ENCODE data around the gene LDB2. TPM values are rescaled to one million over a fixed set of nuclear protein-coding genes. Genes with fewer than 3 reads are reported as not detected.

Gene LDB2
- total RNA-seq, 1 experiment from 2014 or later, result 8.0 TPM

GRCh38 chr4:16788868-16789267 is 109.6 kb downstream of the LDB2 start:
- DNase-seq (ENCODE audit: low read depth in 1 of 2, low spot score in 2 of 2), result peak in 1 of 2 experiments; percentile 39
- peaks cover 42% of the 10 kb centered on the region for H3K4me1 ChIP-seq (replicated peaks)
- H3K36me3 ChIP-seq, result no peaks in the 10 kb centered on the region
- H3K27ac ChIP-seq, result no peak overlapping the region
- H3K9me3 ChIP-seq (replicated peaks), result no peaks in the 10 kb centered on the region
- no peaks in the 10 kb centered on the region for H3K27me3 ChIP-seq (replicated peaks)
- H3K4me3 ChIP-seq, result no peak overlapping the region

DNA sequence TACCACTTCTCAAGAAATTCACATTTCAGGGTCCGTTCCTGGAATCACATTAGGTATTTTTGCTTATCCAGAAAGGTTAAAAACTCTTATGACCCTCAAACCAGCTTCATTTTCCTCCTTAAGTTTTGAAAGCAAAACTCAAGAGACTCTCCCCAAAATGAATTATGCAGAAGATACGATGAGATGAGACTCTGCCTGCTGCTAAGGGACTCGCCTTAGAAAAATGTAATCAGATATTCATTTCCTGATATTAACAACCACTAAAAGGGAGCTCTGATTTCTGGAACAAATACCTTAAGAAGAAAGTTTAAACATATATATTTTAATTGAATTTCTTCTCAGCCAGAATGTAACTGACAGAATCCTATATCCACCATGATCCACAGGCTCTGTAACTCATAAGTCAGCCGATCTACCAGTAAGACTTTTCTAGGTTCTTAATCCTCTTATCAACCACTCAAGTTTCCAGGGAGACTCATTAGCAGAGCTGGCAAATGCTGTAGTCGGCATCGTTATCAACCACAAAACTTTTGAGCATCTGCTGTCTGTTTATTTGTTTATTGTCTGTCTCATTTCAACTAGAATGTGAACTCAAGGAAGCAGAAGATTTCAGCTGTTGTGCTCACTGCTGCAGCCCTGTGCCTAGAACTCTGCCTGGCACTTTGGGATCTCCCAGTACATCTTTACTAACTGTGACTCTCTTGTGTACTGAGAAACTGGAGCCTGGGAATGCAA is 112.5 kb downstream of the LDB2 start:
- DNase-seq (ENCODE audit: low read depth in 1 of 2, low spot score in 2 of 2), result peak; percentile 66 to 88
- H3K27ac ChIP-seq, result peak overlapping the region; percentile 11
- no peaks in the 10 kb centered on the region for H3K36me3 ChIP-seq

GRCh38 chr4:16783119-16783518 is 115.3 kb downstream of the LDB2 start:
- Histone ChIP-seq H3K9me3 (replicated peaks) (no peaks in the 10 kb centered on the region), H3K36me3 (no peaks in the 10 kb centered on the region), H3K27me3 (replicated peaks) (no peaks in the 10 kb centered on the region), H3K4me3 (no peak overlapping the region), H3K4me1 (replicated peaks) (peaks cover 47% of the 10 kb centered on the region), H3K27ac (peak overlapping the region; percentile 90)
- peak; percentile 96 to 99 for DNase-seq (ENCODE audit: low read depth in 1 of 2, low spot score in 2 of 2)

More for the DNA sequence above, 112.5 kb downstream of the LDB2 start:
- H3K4me3 ChIP-seq, result no peak overlapping the region
- no peaks in the 10 kb centered on the region for H3K27me3 ChIP-seq (replicated peaks)
- peaks cover 60% of the 10 kb centered on the region for H3K4me1 ChIP-seq (replicated peaks)
- H3K9me3 ChIP-seq (replicated peaks), result no peaks in the 10 kb centered on the region

DNA sequence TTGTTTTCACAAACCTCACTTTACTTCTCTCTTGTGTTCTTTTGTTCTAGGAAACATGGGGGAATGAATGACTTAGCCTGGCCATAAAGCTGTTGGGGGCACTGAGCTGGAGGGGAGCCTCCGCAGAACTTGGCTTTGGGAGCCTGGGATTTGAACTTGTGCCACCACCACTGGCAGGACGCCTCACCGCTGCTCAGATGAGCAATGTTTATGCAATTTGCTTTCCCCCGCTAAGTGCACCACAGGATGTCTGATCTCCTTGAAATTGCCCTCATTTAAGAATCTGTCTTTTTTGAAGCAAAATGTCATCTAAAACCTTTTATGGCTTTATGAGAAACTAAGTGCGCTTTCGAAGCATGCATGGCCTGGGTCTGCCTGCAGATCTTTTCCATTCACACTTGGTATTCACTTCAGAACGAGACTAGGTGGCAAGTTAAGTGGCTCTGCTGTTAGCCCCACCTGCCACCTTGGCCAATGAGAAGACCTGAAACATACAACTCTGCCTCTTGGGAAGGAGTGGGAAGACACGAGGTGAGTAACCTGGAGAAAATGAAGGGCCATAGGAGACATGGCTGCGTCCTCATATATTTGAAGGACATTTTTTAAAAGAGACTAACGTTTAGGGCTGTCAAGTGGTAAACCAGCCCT is 119.3 kb downstream of the LDB2 start:
- no peaks in the 10 kb centered on the region for H3K36me3 ChIP-seq
- H3K9me3 ChIP-seq (replicated peaks), result no peaks in the 10 kb centered on the region
- H3K27me3 ChIP-seq (replicated peaks), result no peaks in the 10 kb centered on the region
- no peak overlapping the region for H3K4me3 ChIP-seq
- no peak overlapping the region for H3K27ac ChIP-seq
- DNase-seq (ENCODE audit: low read depth in 1 of 2, low spot score in 2 of 2), result no peak
- H3K4me1 ChIP-seq (replicated peaks), result peaks cover 27% of the 10 kb centered on the region

DNA sequence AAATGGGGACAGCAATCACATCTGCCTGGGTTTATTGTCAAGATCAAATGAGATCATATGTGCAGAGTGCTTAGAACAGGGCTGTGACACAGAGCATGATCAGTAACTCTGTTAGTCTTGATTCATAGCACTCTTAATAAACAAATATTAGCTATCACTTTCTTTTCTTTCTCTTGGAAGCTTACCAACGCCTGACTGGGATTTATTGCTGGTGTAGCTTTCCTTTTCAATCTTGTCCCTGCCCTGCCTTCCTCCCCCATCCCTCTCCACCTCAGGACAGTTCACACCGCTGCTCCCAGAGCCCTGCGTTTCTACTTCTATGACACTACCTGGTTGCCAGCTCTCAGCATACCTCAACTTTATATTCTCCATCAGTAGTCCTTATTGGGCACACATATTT is 120.7 kb downstream of the LDB2 start:
- no peaks in the 10 kb centered on the region for H3K9me3 ChIP-seq (replicated peaks)
- H3K36me3 ChIP-seq, result no peaks in the 10 kb centered on the region
- no peak overlapping the region for H3K27ac ChIP-seq
- H3K4me1 ChIP-seq (replicated peaks), result peaks cover 15% of the 10 kb centered on the region
- H3K27me3 ChIP-seq (replicated peaks), result no peaks in the 10 kb centered on the region
- DNase-seq (ENCODE audit: low read depth in 1 of 2, low spot score in 2 of 2), result no peak
- no peak overlapping the region for H3K4me3 ChIP-seq

DNA sequence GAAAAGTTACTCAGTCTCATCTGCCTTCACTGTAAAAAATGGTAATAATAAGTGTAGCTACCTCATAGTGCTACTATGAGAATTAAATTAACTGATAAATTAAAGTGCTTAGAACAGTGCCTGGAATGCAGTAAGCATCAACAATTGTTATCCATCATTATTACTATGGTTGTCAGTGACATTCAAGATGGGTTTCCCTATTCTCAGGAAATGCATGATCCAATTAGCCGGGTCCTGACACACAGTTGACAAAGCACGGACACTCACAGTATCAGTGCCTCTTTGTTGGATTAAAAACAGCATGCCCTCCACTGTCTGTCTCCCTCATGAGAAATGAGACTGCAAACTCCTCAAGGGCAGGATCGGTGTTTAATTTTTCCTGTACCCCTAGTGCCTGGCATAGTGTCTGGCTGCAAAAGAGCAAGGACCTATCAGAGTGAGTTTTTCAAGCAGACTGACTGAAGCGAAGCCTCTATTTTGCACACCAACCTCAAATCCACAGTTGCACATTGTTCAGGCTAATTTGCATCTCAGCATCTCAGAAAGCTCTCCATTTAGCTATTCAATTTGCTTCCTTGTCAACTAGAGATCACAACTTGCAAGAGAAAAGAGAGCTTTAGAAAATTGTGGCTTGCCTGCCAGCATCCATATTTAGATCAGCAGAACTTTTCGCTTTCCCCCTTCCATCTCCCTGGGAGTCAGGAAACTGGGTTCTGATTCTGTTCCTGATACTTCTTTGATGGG is 122.9 kb downstream of the LDB2 start:
- Histone ChIP-seq H3K27ac (no peak overlapping the region), H3K27me3 (replicated peaks) (no peaks in the 10 kb centered on the region), H3K9me3 (replicated peaks) (no peaks in the 10 kb centered on the region), H3K36me3 (no peaks in the 10 kb centered on the region), H3K4me3 (no peak overlapping the region), H3K4me1 (replicated peaks) (peaks cover 6% of the 10 kb centered on the region; the same call in 1 of the 2 replicates)
- DNase-seq (ENCODE audit: low read depth in 1 of 2, low spot score in 2 of 2), result no peak

- Histone ChIP-seq H3K27me3 (replicated peaks) (no peaks in the 10 kb centered on the region), H3K4me1 (replicated peaks) (peaks cover 6% of the 10 kb centered on the region; the same call in 1 of the 2 replicates), H3K9me3 (replicated peaks) (no peaks in the 10 kb centered on the region), H3K27ac (no peak overlapping the region), H3K4me3 (no peak overlapping the region), H3K36me3 (no peaks in the 10 kb centered on the region)
- DNase-seq (ENCODE audit: low read depth in 1 of 2, low spot score in 2 of 2), result no peak
Observed at GRCh38 chr4:16772366-16772850, 126.0 kb downstream of the LDB2 start.

- no peaks in the 10 kb centered on the region for H3K27me3 ChIP-seq (replicated peaks)
- no peak overlapping the region for H3K4me3 ChIP-seq
- H3K36me3 ChIP-seq, result no peaks in the 10 kb centered on the region
- H3K4me1 ChIP-seq (replicated peaks), result peaks cover 6% of the 10 kb centered on the region; the same call in 1 of the 2 replicates
- H3K27ac ChIP-seq, result no peak overlapping the region
- no peak for DNase-seq (ENCODE audit: low read depth in 1 of 2, low spot score in 2 of 2)
- H3K9me3 ChIP-seq (replicated peaks), result no peaks in the 10 kb centered on the region
Observed at GRCh38 chr4:16770710-16771285, 127.6 kb downstream of the LDB2 start.

GRCh38 chr4:16767861-16768260 is 130.6 kb downstream of the LDB2 start:
- H3K4me3 ChIP-seq, result no peak overlapping the region
- no peaks in the 10 kb centered on the region for H3K4me1 ChIP-seq (replicated peaks)
- no peaks in the 10 kb centered on the region for H3K27me3 ChIP-seq (replicated peaks)
- H3K27ac ChIP-seq, result no peak overlapping the region
- no peaks in the 10 kb centered on the region for H3K9me3 ChIP-seq (replicated peaks)
- no peaks in the 10 kb centered on the region for H3K36me3 ChIP-seq
- no peak for DNase-seq (ENCODE audit: low read depth in 1 of 2, low spot score in 2 of 2)

- Histone ChIP-seq H3K36me3 (no peaks in the 10 kb centered on the region), H3K9me3 (replicated peaks) (no peaks in the 10 kb centered on the region), H3K4me1 (replicated peaks) (no peaks in the 10 kb centered on the region), H3K27ac (no peak overlapping the region), H3K27me3 (replicated peaks) (no peaks in the 10 kb centered on the region), H3K4me3 (no peak overlapping the region)
- DNase-seq (ENCODE audit: low read depth in 1 of 2, low spot score in 2 of 2), result no peak
Observed at GRCh38 chr4:16767251-16767650, 131.2 kb downstream of the LDB2 start.

- no peak for DNase-seq (ENCODE audit: low read depth in 1 of 2, low spot score in 2 of 2)
- no peak overlapping the region for H3K4me3 ChIP-seq
- no peaks in the 10 kb centered on the region for H3K36me3 ChIP-seq
- H3K27ac ChIP-seq, result no peak overlapping the region
- peaks cover 8% of the 10 kb centered on the region for H3K4me1 ChIP-seq (replicated peaks)
- H3K9me3 ChIP-seq (replicated peaks), result no peaks in the 10 kb centered on the region
- H3K27me3 ChIP-seq (replicated peaks), result no peaks in the 10 kb centered on the region
Observed at GRCh38 chr4:16765546-16765945, 132.9 kb downstream of the LDB2 start.

GRCh38 chr4:16764622-16765021 is 133.8 kb downstream of the LDB2 start:
- no peaks in the 10 kb centered on the region for H3K36me3 ChIP-seq
- DNase-seq (ENCODE audit: low read depth in 1 of 2, low spot score in 2 of 2), result no peak
- no peak overlapping the region for H3K4me3 ChIP-seq
- no peak overlapping the region for H3K27ac ChIP-seq
- H3K9me3 ChIP-seq (replicated peaks), result no peaks in the 10 kb centered on the region
- no peaks in the 10 kb centered on the region for H3K27me3 ChIP-seq (replicated peaks)
- H3K4me1 ChIP-seq (replicated peaks), result peaks cover 17% of the 10 kb centered on the region

DNA sequence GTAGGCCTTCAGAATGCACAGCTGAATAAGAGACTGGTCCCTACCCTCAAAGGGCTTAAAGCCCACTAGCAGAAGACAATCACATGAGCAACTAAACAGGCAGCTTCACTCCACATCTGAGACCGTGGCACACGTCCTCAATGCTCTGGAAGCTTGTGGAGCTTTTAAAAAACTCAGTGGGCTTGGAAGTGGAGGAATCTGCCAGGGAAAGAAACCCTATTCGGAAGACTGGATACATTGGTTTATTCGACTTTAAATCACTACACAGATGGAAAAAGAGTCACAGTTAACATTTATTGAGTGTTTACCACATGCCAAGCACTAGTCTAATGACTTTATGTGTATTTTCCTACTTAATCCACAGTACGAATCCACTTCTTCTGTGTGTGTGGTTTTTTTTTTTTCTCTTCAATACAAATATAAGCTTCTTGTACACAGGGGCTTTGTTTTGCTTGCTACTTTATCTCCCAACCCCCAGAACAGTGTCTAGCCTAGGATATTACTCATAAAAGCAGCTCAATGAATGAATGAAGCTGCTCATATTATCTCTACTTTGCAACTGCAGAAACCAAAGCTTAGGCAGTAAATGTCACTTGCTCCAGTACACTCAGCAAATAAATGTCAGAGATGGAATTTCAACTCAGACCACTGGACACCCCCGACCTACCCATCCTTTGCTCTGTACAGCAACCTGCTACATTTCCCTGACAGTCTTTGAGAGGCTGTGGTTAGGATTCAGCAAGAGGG is 137.7 kb downstream of the LDB2 start:
- peaks cover 36% of the 10 kb centered on the region for H3K4me1 ChIP-seq (replicated peaks)
- no peak overlapping the region for H3K27ac ChIP-seq
- no peaks in the 10 kb centered on the region for H3K9me3 ChIP-seq (replicated peaks)

More for the DNA sequence above, 137.7 kb downstream of the LDB2 start:
- H3K4me3 ChIP-seq, result no peak overlapping the region
- no peak for DNase-seq (ENCODE audit: low read depth in 1 of 2, low spot score in 2 of 2)
- H3K36me3 ChIP-seq, result no peaks in the 10 kb centered on the region
- no peaks in the 10 kb centered on the region for H3K27me3 ChIP-seq (replicated peaks)

All from SJSA1 (cell line).